GM23338 (cell line): ENCODE measurements around the gene MKNK2. TPM values are rescaled to one million over a fixed set of nuclear protein-coding genes. Genes with fewer than 3 reads are reported as not detected.

Source experiments
- ATAC-seq: fragments of 200-7000 bp; cut with Tn5 transposase; 3 replicates; pipeline ENCODE4 v1.9.1; 2020
- DNase-seq: peaks from one replicate; pipeline ENCODE4 v3.0.0-alpha.2; 2015; ENCODE audit warnings: low spot score
- H2AFZ ChIP-seq: fragments of 200-600 bp; sonication (generic); 2 replicates; pipeline ENCODE4 v1.8.0; 2016; ENCODE audit warnings: antibody characterized with exemption, mild to moderate bottlenecking, moderate library complexity
- H3F3A ChIP-seq: fragments of 200-600 bp; sonication (generic); replicated peaks from 2 replicates; pipeline ENCODE4 v1.8.0; 2017; ENCODE audit warnings: antibody characterized with exemption, mixed run types, low read depth
- H3K27ac ChIP-seq: fragments of 200-600 bp; sonication (generic); 2 replicates; pipeline ENCODE4 v1.6.1; 2016; ENCODE audit warnings: low read depth
- H3K27me3 ChIP-seq: fragments of 200-600 bp; sonication (generic); 2 replicates; pipeline ENCODE4 v1.8.0; 2016; ENCODE audit warnings: mild to moderate bottlenecking, mixed run types, moderate library complexity; ENCODE audit not compliant: insufficient read depth
- H3K36me3 ChIP-seq: fragments of 200-600 bp; sonication (generic); 2 replicates; pipeline ENCODE4 v1.8.0; 2016; ENCODE audit warnings: mild to moderate bottlenecking; ENCODE audit not compliant: insufficient read depth
- H3K4me1 ChIP-seq: fragments of 200-600 bp; sonication (generic); 2 replicates; pipeline ENCODE4 v1.8.0; 2016; ENCODE audit warnings: mild to moderate bottlenecking, moderate library complexity; ENCODE audit not compliant: insufficient read depth
- H3K4me2 ChIP-seq: fragments of 200-600 bp; sonication (generic); 2 replicates; pipeline ENCODE4 v1.7.1; 2017; ENCODE audit warnings: mixed run types
- H3K4me3 ChIP-seq: fragments of 200-600 bp; sonication (generic); 2 replicates; pipeline ENCODE4 v1.6.1; 2016; ENCODE audit warnings: mixed run types
- H3K79me2 ChIP-seq: fragments of 200-600 bp; sonication (generic); replicated peaks from 2 replicates; pipeline ENCODE4 v1.8.0; 2017; ENCODE audit warnings: mild to moderate bottlenecking; ENCODE audit not compliant: insufficient read depth
- H3K9me2 ChIP-seq: fragments of 200-600 bp; sonication (generic); 2 replicates; pipeline ENCODE4 v1.8.0; 2017; ENCODE audit not compliant: insufficient read depth
- H4K20me1 ChIP-seq: fragments of 200-600 bp; sonication (generic); replicated peaks from 2 replicates; pipeline ENCODE4 v1.8.0; 2017; ENCODE audit warnings: mild to moderate bottlenecking; ENCODE audit not compliant: insufficient read depth
- H3K27ac Mint-ChIP-seq: 2 replicates; pipeline ENCODE4 v1.8.0; 2020; ENCODE audit warnings: inconsistent platforms, mild to moderate bottlenecking, moderate library complexity, mixed read lengths
- H3K27me3 Mint-ChIP-seq: 3 replicates; pipeline ENCODE4 v1.8.0; 2022; ENCODE audit warnings: low read depth, mild to moderate bottlenecking, moderate library complexity, mixed read lengths, inconsistent platforms; ENCODE audit not compliant: insufficient read depth, poor library complexity
- H3K36me3 Mint-ChIP-seq: 3 replicates; pipeline ENCODE4 v1.8.0; 2021; ENCODE audit warnings: low read depth, mild to moderate bottlenecking, inconsistent platforms, moderate library complexity, mixed read lengths
- H3K4me1 Mint-ChIP-seq: 3 replicates; pipeline ENCODE4 v1.8.0; 2020; ENCODE audit warnings: mild to moderate bottlenecking, inconsistent platforms, mixed read lengths
- H3K4me3 Mint-ChIP-seq: 3 replicates; pipeline ENCODE4 v1.8.0; 2021; ENCODE audit warnings: moderate library complexity, mild to moderate bottlenecking, inconsistent platforms, mixed read lengths
- H3K9me3 Mint-ChIP-seq: 3 replicates; pipeline ENCODE4 v1.8.0; 2020; ENCODE audit warnings: moderate library complexity, mild to moderate bottlenecking, inconsistent platforms, mixed read lengths
- EZH2 ChIP-seq: fragments of 200-600 bp; sonication (generic); IDR thresholded peaks from one replicate; pipeline ENCODE4 v1.8.0; 2017; ENCODE audit warnings: antibody characterized with exemption, mild to moderate bottlenecking, low read depth; ENCODE audit not compliant: unreplicated experiment
- EZH2phosphoT487 ChIP-seq: fragments of 200-600 bp; sonication (generic); IDR thresholded peaks from one replicate; pipeline ENCODE4 v1.8.1; 2018; ENCODE audit warnings: antibody characterized with exemption; ENCODE audit not compliant: unreplicated experiment
- NANOG ChIP-seq: IDR thresholded peaks from 2 replicates; pipeline ENCODE4 v1.6.1; 2016; ENCODE audit warnings: antibody characterized with exemption, borderline replicate concordance
- POLR2AphosphoS5 ChIP-seq: IDR thresholded peaks from 2 replicates; pipeline ENCODE4 v1.6.1; 2016; ENCODE audit warnings: antibody characterized with exemption, low read depth
- STAT1 ChIP-seq: IDR thresholded peaks from one replicate; pipeline ENCODE4 v1.6.1; 2016; ENCODE audit warnings: antibody characterized with exemption; ENCODE audit not compliant: unreplicated experiment
- ZNF114 ChIP-seq: fragments of 250-450 bp; sonication (Bioruptor Pico); IDR thresholded peaks from 2 replicates; pipeline ENCODE4 v1.5.0; 2020; ENCODE audit warnings: mild to moderate bottlenecking, moderate library complexity
- polyA plus RNA-seq: library from polyadenylated mRNA; unstranded; fragments of >200 nt; fragmentation: Nextera tagmentation; extraction: Ambion mirVana; gene quantifications from 2 replicates; pipeline ENCODE4 v1.2.1, GENCODE V29; 2016
- total RNA-seq: library from RNA; depleted of rRNA; stranded (reverse); fragments of >200 nt; shearing (Covaris generic); gene quantifications from 2 replicates; pipeline ENCODE4 v1.2.3, GENCODE V29; 2014
- TF ChIP-seq, protein P1 (sequence below): IDR thresholded peaks from 2 replicates; pipeline ENCODE4 v1.6.1; 2016; ENCODE audit warnings: antibody characterized with exemption

MKNK2 gene
- total and polyA plus RNA-seq, 2 experiments from 2014 or later: 71.0 to 159 TPM

DNA sequence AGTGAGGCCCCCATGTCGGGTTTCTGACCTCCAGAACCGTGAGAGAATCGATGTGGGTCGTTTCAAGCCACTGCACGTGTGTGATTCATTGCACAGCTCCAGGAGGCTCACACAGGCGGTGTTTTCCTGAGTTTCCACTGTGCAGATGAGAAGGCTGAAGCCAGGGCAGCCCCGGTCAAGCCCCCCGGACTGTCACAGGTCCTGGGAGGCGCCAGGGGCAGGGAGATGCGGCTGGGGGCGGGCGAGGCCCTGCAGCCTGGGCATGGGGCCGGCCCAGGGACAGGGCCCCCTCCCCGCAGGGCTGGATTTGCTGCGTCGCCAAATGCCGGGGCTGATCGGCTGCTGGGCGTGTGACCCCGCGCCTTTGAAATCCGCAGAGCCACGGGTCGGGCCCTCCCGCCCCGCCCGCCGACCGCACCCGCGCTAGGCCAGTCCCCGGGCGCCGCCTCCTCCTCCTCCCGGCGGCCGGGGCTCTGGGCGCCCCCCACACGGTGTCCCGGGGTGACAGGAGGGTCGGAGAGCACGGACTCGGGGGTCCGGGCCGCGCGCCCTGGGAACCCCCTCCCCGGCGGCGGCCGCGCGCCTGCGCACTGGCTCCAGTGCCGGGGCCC lies 9.9 kb upstream of the MKNK2 start:
- peak overlapping the region; percentile 98 for H3K4me2 ChIP-seq
- H3K79me2 ChIP-seq: no peaks in the 10 kb centered on the region
- Mint-ChIP-seq H3K27ac (peak overlapping the region; percentile 96), H3K27me3 (peaks cover 8% of the 10 kb centered on the region), H3K9me3 (no peaks in the 10 kb centered on the region), H3K4me3 (peak overlapping the region; percentile 84), H3K36me3 (no peaks in the 10 kb centered on the region; the same call in 2 of the 3 replicates), H3K4me1 (peaks cover 24% of the 10 kb centered on the region)
- DNase-seq (peak; percentile 74), ATAC-seq (peak; percentile 51)
- H4K20me1 ChIP-seq: no peaks in the 10 kb centered on the region
- no peaks in the 10 kb centered on the region for H3K9me2 ChIP-seq
- H3K36me3 ChIP-seq: no peaks in the 10 kb centered on the region
- TF ChIP-seq, protein P1, sequence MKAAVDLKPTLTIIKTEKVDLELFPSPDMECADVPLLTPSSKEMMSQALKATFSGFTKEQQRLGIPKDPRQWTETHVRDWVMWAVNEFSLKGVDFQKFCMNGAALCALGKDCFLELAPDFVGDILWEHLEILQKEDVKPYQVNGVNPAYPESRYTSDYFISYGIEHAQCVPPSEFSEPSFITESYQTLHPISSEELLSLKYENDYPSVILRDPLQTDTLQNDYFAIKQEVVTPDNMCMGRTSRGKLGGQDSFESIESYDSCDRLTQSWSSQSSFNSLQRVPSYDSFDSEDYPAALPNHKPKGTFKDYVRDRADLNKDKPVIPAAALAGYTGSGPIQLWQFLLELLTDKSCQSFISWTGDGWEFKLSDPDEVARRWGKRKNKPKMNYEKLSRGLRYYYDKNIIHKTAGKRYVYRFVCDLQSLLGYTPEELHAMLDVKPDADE: no peak
- peak; percentile 10; the same call in 1 of the 2 replicates for TF ChIP-seq POLR2AphosphoS5
- H3F3A ChIP-seq: peaks cover 13% of the 10 kb centered on the region; the same call in 1 of the 2 replicates
- peaks cover 21% of the 10 kb centered on the region for H3K4me1 ChIP-seq
- H3K4me3 ChIP-seq: peak overlapping the region; percentile 83
- peak overlapping the region; percentile 84; the same call in 1 of the 2 replicates for H3K27ac ChIP-seq
- peak overlapping the region; percentile 52; the same call in 1 of the 2 replicates for H2AFZ ChIP-seq
- H3K27me3 ChIP-seq: no peaks in the 10 kb centered on the region

DNA sequence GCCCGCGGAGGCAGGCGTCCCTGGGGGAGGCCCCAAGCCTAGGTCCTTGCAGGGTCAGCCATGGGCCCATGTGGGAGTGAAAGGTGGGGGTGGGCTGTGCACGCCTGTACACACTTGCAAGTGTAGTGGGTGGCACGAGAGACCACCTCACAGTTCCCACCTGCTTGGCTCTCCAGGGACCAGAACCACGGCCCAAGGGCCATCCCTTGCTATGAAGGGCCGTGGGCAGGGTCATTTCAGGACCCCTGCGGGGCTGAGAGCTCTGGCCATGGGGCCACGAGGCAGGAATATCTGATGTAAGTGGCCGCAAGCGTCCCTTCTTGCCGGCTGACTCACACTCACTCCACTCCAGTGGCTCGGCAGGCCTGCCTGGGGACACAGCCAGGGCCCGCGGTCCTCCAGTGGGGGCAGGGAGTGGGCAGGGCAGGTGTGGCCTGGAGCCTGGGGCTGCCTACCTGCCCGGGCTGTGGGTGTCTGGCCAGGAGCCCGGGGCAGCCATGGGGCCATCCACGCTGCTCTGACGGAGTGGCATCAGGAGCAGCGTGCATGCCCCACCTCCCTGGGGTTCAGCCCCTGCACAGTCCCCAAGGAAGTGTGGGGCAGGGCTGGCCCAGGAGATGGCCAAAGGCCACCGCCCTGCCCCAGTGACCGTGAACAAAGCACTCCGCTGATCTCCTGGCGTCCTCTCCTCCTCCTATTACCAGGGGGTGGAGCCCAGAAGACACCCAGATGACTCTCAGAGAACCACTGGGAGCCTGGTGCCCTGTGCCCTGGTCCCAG lies 8.6 kb upstream of the MKNK2 start:
- no peak for DNase-seq
- Histone ChIP-seq H3K4me3 (0 out of 2 replicates have a peak overlapping the region, but pooled peaks have one; percentile 83), H3K36me3 (no peaks in the 10 kb centered on the region), H3F3A (peaks cover 13% of the 10 kb centered on the region; the same call in 1 of the 2 replicates), H3K4me2 (peak overlapping the region; percentile 98; the same call in 1 of the 2 replicates), H3K4me1 (peaks cover 21% of the 10 kb centered on the region), H2AFZ (no peak overlapping the region), H4K20me1 (no peaks in the 10 kb centered on the region), H3K79me2 (no peaks in the 10 kb centered on the region), H3K27ac (peak overlapping the region; percentile 84; the same call in 1 of the 2 replicates), H3K9me2 (no peaks in the 10 kb centered on the region), H3K27me3 (no peaks in the 10 kb centered on the region)
- H3K9me3 Mint-ChIP-seq: no peaks in the 10 kb centered on the region
- no peaks in the 10 kb centered on the region; the same call in 2 of the 3 replicates for H3K36me3 Mint-ChIP-seq
- peak overlapping the region; percentile 84 for H3K4me3 Mint-ChIP-seq
- peaks cover 8% of the 10 kb centered on the region for H3K27me3 Mint-ChIP-seq
- H3K4me1 Mint-ChIP-seq: peaks cover 29% of the 10 kb centered on the region
- no peak for ATAC-seq
- peak overlapping the region; percentile 96 for H3K27ac Mint-ChIP-seq
- TF ChIP-seq ZNF114: no peak
- no peak for TF ChIP-seq EZH2phosphoT487
- no peak for TF ChIP-seq EZH2
- TF ChIP-seq NANOG: no peak
- no peak for TF ChIP-seq STAT1
- TF ChIP-seq, protein P1: no peak
